ENCODE results near the gene PIK3C2G. TPM values are rescaled to one million over a fixed set of nuclear protein-coding genes. Genes with fewer than 3 reads are reported as not detected.

Gene PIK3C2G
- total RNA-seq, 1 experiment from 2014 or later, result not detected

DNA sequence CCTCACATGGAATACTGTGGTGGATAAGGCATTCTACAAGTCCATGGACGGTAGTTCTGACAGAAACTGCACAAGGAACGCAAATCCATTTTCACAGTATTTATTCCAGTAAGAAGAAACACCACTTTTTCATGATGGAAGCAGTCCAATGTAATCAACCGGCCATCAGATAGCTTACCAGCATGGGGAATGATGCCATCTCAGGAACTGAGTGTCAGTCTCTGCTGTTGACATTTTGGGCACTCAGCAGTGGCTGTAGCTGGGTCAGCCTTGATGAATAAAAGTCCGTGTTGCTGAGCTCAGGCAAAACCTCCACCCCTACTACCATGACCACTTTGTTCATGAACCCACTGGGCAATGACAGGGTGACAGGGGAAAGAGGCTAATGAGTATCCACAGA lies 373.1 kb downstream of the PIK3C2G start (continued):
- no peak for TF ChIP-seq ZBTB33 (IDR thresholded peaks at IDR 0.05; ENCODE audit: extremely low read depth, insufficient replicate concordance, low read length)
- no peak for TF ChIP-seq EZH2 (IDR thresholded peaks at IDR 0.05)
- no peak for TF ChIP-seq POLR2AphosphoS5 (IDR thresholded peaks at IDR 0.05; ENCODE audit: low read depth, low read length)
- TF ChIP-seq ZNF274 (IDR thresholded peaks at IDR 0.05; ENCODE audit: low read depth, low read length), result no peak
- no peak for TF ChIP-seq ELF1 (IDR thresholded peaks at IDR 0.05; ENCODE audit: borderline replicate concordance, low read depth)
- TF ChIP-seq CBX3 (IDR thresholded peaks at IDR 0.05; ENCODE audit: low read depth), result no peak

DNA sequence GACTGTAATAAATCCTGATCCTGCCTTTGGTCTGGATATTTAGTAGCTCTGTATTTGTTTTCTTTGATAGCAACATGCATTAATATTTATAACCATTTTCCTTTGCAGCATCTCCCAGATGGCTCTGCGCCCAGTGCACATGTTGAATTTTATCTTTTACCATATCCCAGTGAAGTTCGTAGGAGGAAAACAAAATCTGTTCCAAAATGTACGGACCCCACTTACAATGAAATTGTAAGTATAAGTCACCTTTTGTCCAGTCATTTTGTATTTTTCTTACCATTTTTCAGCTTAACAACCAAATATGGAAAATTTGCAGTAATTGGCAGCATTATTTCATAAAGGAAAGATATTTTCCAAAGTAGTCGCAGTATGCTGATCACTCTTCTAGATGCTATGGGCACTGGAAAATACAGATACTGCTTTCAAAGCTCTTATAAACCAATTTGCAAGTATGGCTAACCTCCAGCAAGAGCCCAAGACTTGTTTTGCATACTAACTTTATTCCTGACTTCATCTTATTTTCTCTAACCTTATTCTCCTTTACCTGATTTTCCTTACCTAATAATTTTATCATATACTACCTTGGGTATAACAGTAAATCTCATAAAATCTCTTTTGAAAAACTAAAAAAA lies 379.1 kb downstream of the PIK3C2G start:
- ChIA-PET RAD21 (ENCODE audit: low non-redundant PET in 1 of 2, low total read pairs in 2 of 2, uncharacterized antibody in 2 of 2, unreplicated experiment in 2 of 2) (no interaction called here), POLR2A (no interaction called here), CTCF (no interaction called here)
- no peaks in the 10 kb centered on the region for H3K9me3 ChIP-seq (ENCODE audit: control insufficient read depth in 1 of 2, insufficient read depth in 1 of 2, low read depth in 1 of 2, low read length in 2 of 2)
- H3K79me2 ChIP-seq (ENCODE audit: insufficient read depth, low read length), result no peaks in the 10 kb centered on the region
- no peak overlapping the region for H3K4me2 ChIP-seq (ENCODE audit: low read length)
- no peaks in the 10 kb centered on the region for H3K36me3 ChIP-seq (ENCODE audit: control insufficient read depth in 1 of 2, insufficient read depth in 2 of 2, low read length in 2 of 2)
- H3K9ac ChIP-seq (ENCODE audit: low read length), result no peak overlapping the region
- no peak overlapping the region for H3K27ac ChIP-seq (ENCODE audit: low read depth, low read length)
- no peak overlapping the region for H2AFZ ChIP-seq (ENCODE audit: low read depth, low read length, poor library complexity, severe bottlenecking)
- no peaks in the 10 kb centered on the region for H3K27me3 ChIP-seq (ENCODE audit: insufficient read depth, low read length)
- no peaks in the 10 kb centered on the region for H3K4me1 ChIP-seq (ENCODE audit: control insufficient read depth in 1 of 2, insufficient read depth in 2 of 2, low read length in 2 of 2)
- intact Hi-C loops (cut with micrococcal nuclease), result no loop called here
- TF ChIP-seq REST (IDR thresholded peaks at IDR 0.05; ENCODE audit: low read depth) (no peak), JUND (IDR thresholded peaks at IDR 0.05) (no peak), ELF1 (IDR thresholded peaks at IDR 0.05; ENCODE audit: borderline replicate concordance, low read depth) (no peak), CEBPB (IDR thresholded peaks at IDR 0.05; ENCODE audit: low read depth) (no peak), RAD21 (IDR thresholded peaks at IDR 0.05; ENCODE audit: low read depth) (no peak), YY1 (IDR thresholded peaks at IDR 0.05; ENCODE audit: extremely low read depth, insufficient replicate concordance, low read depth, low read length) (no peak), CBX3 (IDR thresholded peaks at IDR 0.05; ENCODE audit: low read depth) (no peak)
- H3K4me3 ChIP-seq (replicated peaks in 1 of 2; ENCODE audit: low read depth in 1 of 2, low read length in 2 of 2), result no peak overlapping the region
- no peaks in the 10 kb centered on the region for H4K20me1 ChIP-seq (ENCODE audit: insufficient read depth)
- H3K9me2 ChIP-seq (ENCODE audit: insufficient read depth), result no peaks in the 10 kb centered on the region
- ATAC-seq (no peak), DNase-seq (ENCODE audit: low read depth, low spot score) (no peak)
- no TSS peak for BruUV-seq (replicated peaks)

All from HCT116 (cell line).